Measurements from ENCODE around the gene SSUH2. TPM values are rescaled to one million over a fixed set of nuclear protein-coding genes. Genes with fewer than 3 reads are reported as not detected.

Gene SSUH2
- total RNA-seq, 1 donor: not detected

GRCh38 chr3:8600457-8600856 lies 44.1 kb downstream of the SSUH2 start:
- no peak overlapping the region for H3K4me3 ChIP-seq (ENCODE audit: low read depth, low read length)
- TF ChIP-seq, protein P1, sequence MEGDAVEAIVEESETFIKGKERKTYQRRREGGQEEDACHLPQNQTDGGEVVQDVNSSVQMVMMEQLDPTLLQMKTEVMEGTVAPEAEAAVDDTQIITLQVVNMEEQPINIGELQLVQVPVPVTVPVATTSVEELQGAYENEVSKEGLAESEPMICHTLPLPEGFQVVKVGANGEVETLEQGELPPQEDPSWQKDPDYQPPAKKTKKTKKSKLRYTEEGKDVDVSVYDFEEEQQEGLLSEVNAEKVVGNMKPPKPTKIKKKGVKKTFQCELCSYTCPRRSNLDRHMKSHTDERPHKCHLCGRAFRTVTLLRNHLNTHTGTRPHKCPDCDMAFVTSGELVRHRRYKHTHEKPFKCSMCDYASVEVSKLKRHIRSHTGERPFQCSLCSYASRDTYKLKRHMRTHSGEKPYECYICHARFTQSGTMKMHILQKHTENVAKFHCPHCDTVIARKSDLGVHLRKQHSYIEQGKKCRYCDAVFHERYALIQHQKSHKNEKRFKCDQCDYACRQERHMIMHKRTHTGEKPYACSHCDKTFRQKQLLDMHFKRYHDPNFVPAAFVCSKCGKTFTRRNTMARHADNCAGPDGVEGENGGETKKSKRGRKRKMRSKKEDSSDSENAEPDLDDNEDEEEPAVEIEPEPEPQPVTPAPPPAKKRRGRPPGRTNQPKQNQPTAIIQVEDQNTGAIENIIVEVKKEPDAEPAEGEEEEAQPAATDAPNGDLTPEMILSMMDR (IDR thresholded peaks at IDR 0.05; ENCODE audit: insufficient read depth, low read length): no peak
- no peak for DNase-seq (ENCODE audit: low read depth)

GRCh38 chr3:8599146-8599545 lies 45.5 kb downstream of the SSUH2 start:
- no peak for DNase-seq (ENCODE audit: low read depth)
- no peak overlapping the region for H3K4me3 ChIP-seq (ENCODE audit: low read depth, low read length)
- TF ChIP-seq, protein P1 (IDR thresholded peaks at IDR 0.05; ENCODE audit: insufficient read depth, low read length): no peak

DNA sequence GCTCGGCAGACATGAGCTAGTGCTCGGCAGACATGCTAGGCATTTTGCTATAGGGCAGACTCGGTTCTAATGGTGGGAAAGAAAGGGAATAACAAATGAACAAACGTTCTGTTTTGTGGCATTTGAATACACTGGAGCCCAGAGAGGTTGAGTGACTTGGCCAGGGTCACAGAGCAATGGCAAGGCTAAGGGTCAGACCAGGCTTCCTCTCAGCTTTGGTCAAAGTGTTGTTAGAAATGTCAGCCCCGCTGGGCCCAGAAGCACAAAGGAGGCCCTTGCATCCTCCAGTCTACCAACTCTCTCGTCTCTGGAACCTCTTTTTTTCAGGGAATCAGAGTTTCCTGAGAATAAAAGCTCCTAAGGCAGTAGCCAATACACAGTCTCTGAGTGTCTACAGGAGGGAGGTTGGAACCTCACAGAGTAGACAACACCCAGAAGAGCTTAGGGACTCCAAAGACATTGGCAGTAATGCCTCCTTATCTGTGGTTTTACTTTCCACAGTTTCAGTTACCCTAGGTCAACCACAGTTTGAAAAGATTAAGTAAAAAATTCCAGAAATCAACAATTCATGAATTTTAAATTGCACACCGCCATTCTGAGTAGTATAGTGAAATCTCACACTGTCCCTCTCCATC lies 47.3 kb downstream of the SSUH2 start:
- no peak overlapping the region for H3K4me3 ChIP-seq (ENCODE audit: low read depth, low read length)
- TF ChIP-seq, protein P1 (IDR thresholded peaks at IDR 0.05; ENCODE audit: insufficient read depth, low read length): no peak
- peak; percentile 51 for DNase-seq (ENCODE audit: low read depth)

GRCh38 chr3:8596321-8597218 lies 48.0 kb downstream of the SSUH2 start:
- no peak for DNase-seq (ENCODE audit: low read depth)
- TF ChIP-seq, protein P1 (IDR thresholded peaks at IDR 0.05; ENCODE audit: insufficient read depth, low read length): no peak
- no peak overlapping the region for H3K4me3 ChIP-seq (ENCODE audit: low read depth, low read length)

DNA sequence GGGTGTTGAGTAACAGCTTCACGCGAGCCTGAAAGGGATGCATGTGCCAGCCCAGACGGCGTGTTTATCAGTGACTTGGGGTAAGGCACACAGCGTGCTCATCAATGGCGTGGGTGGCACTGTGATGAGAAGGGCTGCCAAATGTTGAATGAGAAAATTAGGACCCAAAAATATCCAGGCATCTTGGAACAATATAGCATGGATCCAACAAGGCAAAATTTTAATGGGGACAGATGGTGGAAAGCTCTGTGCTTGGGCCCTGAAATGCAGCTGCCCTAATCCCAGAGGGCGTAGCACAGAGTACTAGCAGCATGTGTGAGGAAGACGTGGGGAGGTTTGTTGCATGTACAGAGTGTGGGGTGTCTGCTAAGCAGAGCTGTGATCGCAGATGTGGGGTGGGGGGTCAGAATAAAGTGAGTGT lies 48.9 kb downstream of the SSUH2 start:
- no peak for DNase-seq (ENCODE audit: low read depth)
- TF ChIP-seq, protein P1 (IDR thresholded peaks at IDR 0.05; ENCODE audit: insufficient read depth, low read length): no peak
- no peak overlapping the region for H3K4me3 ChIP-seq (ENCODE audit: low read depth, low read length)

- TF ChIP-seq, protein P1 (IDR thresholded peaks at IDR 0.05; ENCODE audit: insufficient read depth, low read length): no peak
- DNase-seq (ENCODE audit: low read depth): no peak
- no peak overlapping the region for H3K4me3 ChIP-seq (ENCODE audit: low read depth, low read length)
Measured at GRCh38 chr3:8595252-8595651, 49.3 kb downstream of the SSUH2 start.
